Tibial nerve (tissue), 4 donors: ENCODE measurements around the gene PES1.

Experiments
- EP300 ChIP-seq, 2 donors: sonication (generic); formaldehyde crosslinking; IDR thresholded peaks; one replicate each; pipeline ENCODE4 v1.6.1; 2017; ENCODE audit warnings: antibody characterized with exemption in 2 of 2, mild to moderate bottlenecking in 1 of 2
- POLR2A ChIP-seq, 2 donors: fragments of 450-650 bp; IDR thresholded peaks; one replicate each; pipeline ENCODE4 v1.6.1; 2017; ENCODE audit warnings: antibody characterized with exemption in 2 of 2, mild to moderate bottlenecking in 2 of 2, moderate library complexity in 2 of 2
- TF ChIP-seq, protein P1 (sequence below), 5 experiments: fragments of 200-600 bp in 3 of 5; fragments of 450-650 bp in 2 of 5; sonication (generic) in 3 of 5; IDR thresholded peaks; one replicate each; pipeline ENCODE4 v1.5.1; 2016 to 2019; ENCODE audit warnings: antibody characterized with exemption in 5 of 5, mild to moderate bottlenecking in 3 of 5, moderate library complexity in 2 of 5

DNA sequence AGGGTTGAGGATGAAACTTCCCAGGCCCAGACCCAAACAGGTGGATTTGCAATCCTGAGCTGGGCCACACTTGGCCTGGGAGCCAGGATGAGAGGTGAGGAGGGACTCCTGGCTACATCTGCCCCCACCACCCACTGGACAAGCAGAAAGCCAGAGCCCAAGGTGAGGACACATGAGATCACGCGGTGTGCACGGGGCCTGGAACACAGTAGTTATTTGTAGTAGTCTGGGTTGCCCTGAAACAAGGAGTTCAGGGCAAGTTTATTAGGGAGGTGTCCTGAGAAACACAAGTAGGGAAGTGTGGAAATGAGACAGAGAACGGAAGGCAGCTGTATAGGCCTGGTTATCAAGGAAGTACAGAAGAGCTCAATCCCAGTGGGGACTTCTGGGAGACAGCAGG is 44.5 kb downstream of the PES1 start:
- TF ChIP-seq, protein P1, sequence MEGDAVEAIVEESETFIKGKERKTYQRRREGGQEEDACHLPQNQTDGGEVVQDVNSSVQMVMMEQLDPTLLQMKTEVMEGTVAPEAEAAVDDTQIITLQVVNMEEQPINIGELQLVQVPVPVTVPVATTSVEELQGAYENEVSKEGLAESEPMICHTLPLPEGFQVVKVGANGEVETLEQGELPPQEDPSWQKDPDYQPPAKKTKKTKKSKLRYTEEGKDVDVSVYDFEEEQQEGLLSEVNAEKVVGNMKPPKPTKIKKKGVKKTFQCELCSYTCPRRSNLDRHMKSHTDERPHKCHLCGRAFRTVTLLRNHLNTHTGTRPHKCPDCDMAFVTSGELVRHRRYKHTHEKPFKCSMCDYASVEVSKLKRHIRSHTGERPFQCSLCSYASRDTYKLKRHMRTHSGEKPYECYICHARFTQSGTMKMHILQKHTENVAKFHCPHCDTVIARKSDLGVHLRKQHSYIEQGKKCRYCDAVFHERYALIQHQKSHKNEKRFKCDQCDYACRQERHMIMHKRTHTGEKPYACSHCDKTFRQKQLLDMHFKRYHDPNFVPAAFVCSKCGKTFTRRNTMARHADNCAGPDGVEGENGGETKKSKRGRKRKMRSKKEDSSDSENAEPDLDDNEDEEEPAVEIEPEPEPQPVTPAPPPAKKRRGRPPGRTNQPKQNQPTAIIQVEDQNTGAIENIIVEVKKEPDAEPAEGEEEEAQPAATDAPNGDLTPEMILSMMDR (IDR thresholded peaks at IDR 0.05): no peak
- no peak for TF ChIP-seq EP300 (IDR thresholded peaks at IDR 0.05)
- TF ChIP-seq POLR2A (IDR thresholded peaks at IDR 0.05): no peak
